T-helper 17 cell (primary cell): ENCODE results near the gene RBM47. TPM values are rescaled to one million over a fixed set of nuclear protein-coding genes. Genes with fewer than 3 reads are reported as not detected.
"Not testable (repeated sequence)": the region's sequence is repeated elsewhere in the genome, so short reads cannot be mapped to it uniquely, and the experiment has no call there.

Experiments used
- ATAC-seq: fragments of 150-1000 bp; cut with Tn5 transposase; 2 replicates; pipeline ENCODE4 v1.10.0; 2021; ENCODE audit warnings: mild to moderate bottlenecking, moderate library complexity
- DNase-seq, 3 donors: peaks; one replicate each; pipeline versions ENCODE4 v3.0.0 to v3.0.0-alpha.2; 2020 to 2021
- H3K9me3 ChIP-seq: one replicate; pipeline ENCODE4 v1.7.0; 2013; ENCODE audit warnings: low read length, mild to moderate bottlenecking; ENCODE audit not compliant: control insufficient read depth, poor library complexity, severe bottlenecking
- H3K27ac Mint-ChIP-seq: one replicate; pipeline ENCODE4 v1.8.0; 2022; ENCODE audit warnings: mild to moderate bottlenecking, moderate library complexity, mixed read lengths
- H3K27me3 Mint-ChIP-seq: one replicate; pipeline ENCODE4 v1.8.0; 2022; ENCODE audit warnings: mixed read lengths
- H3K36me3 Mint-ChIP-seq: one replicate; pipeline ENCODE4 v1.8.0; 2022; ENCODE audit warnings: low read depth, mixed read lengths
- H3K4me1 Mint-ChIP-seq: one replicate; pipeline ENCODE4 v1.8.0; 2022; ENCODE audit warnings: mild to moderate bottlenecking, mixed read lengths
- H3K4me3 Mint-ChIP-seq: one replicate; pipeline ENCODE4 v1.8.0; 2022; ENCODE audit warnings: mild to moderate bottlenecking, moderate library complexity, mixed read lengths
- total RNA-seq, 4 donors: library from RNA in 2 of 4; stranded (reverse) in 2 of 4; gene quantifications; one replicate each; pipeline ENCODE4 v1.2.3 and lab custom pipeline; 2022 to 2026

RBM47 gene
- total RNA-seq, 2 donors from 2014 or later: 0.91 to 3.4 TPM

DNA sequence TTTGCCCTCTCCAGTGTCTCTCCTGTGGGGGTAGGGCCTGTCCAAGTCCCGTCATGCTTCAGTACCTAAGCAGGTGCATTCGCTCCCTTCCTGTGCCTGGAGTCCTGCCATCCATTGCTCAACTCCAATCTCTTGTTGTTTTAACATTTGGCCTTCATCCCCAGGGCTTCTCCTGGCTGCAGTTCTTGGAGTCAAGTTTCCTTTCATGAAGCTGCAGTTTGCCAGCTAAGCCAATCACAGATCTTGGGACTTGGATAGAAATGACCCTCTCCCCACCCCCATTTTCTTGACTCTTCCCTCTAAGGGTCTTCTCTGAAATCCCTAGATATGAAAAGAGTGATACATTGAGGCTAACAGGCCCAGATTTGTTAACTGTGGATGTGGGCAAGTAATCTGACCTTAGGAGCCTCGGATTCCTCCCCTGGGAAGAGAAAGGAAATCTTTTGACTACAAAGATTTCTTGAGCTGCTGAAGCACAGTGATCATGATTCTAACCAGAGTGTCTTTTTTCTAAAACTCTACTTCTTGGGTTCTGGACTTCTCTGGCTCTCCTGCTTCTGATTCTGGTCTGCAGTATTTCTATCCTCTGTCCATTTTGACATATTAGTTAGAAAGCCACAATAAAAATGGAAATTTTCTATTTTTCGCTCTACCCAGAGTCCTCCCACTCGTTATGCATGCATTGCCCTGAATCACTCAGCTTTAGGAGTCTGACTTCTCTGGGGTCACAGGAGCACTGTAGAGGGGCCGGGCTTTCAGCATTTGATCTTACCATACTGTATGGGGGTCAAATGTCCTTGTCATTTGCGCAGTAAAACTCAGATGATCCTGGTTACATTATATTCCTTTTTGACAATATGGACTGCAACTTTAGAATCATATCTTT lies 233.5 kb downstream of the RBM47 start:
- H3K9me3 ChIP-seq: no peaks in the 10 kb centered on the region
- H3K27ac Mint-ChIP-seq: no peak overlapping the region
- ATAC-seq (no peak), DNase-seq (no peak)
- H3K36me3 Mint-ChIP-seq: peaks cover 5% of the 10 kb centered on the region
- no peak overlapping the region for H3K4me3 Mint-ChIP-seq
- peaks cover 5% of the 10 kb centered on the region for H3K27me3 Mint-ChIP-seq
- H3K4me1 Mint-ChIP-seq: peaks cover 7% of the 10 kb centered on the region

GRCh38 chr4:40395166-40395900 lies 234.3 kb downstream of the RBM47 start:
- ATAC-seq (no peak), DNase-seq (no peak)
- peaks cover 5% of the 10 kb centered on the region for H3K36me3 Mint-ChIP-seq
- no peaks in the 10 kb centered on the region for H3K9me3 ChIP-seq
- H3K4me1 Mint-ChIP-seq: peaks cover 7% of the 10 kb centered on the region
- no peak overlapping the region for H3K27ac Mint-ChIP-seq
- no peak overlapping the region for H3K4me3 Mint-ChIP-seq
- peaks cover 5% of the 10 kb centered on the region for H3K27me3 Mint-ChIP-seq

- no peaks in the 10 kb centered on the region for H3K36me3 Mint-ChIP-seq
- no peak for ATAC-seq
- H3K27ac Mint-ChIP-seq: no peak overlapping the region
- no peak for DNase-seq
- H3K4me3 Mint-ChIP-seq: no peak overlapping the region
- no peaks in the 10 kb centered on the region for H3K27me3 Mint-ChIP-seq
- no peaks in the 10 kb centered on the region for H3K9me3 ChIP-seq
- peaks cover 4% of the 10 kb centered on the region for H3K4me1 Mint-ChIP-seq
Observed at GRCh38 chr4:40394236-40394635, 235.4 kb downstream of the RBM47 start.

- not testable (repeated sequence) for H3K27me3 Mint-ChIP-seq, H3K27ac Mint-ChIP-seq, DNase-seq, ATAC-seq, H3K36me3 Mint-ChIP-seq, H3K4me1 Mint-ChIP-seq, H3K4me3 Mint-ChIP-seq, H3K9me3 ChIP-seq
Observed at GRCh38 chr4:40392241-40392640, 237.4 kb downstream of the RBM47 start.

- Mint-ChIP-seq H3K27ac (no peak overlapping the region), H3K4me1 (peaks cover 4% of the 10 kb centered on the region), H3K27me3 (no peaks in the 10 kb centered on the region), H3K4me3 (no peak overlapping the region), H3K36me3 (no peaks in the 10 kb centered on the region)
- ATAC-seq (no peak), DNase-seq (no peak)
- no peaks in the 10 kb centered on the region for H3K9me3 ChIP-seq
Observed at GRCh38 chr4:40389986-40390385, 239.7 kb downstream of the RBM47 start.

GRCh38 chr4:40388239-40388638 lies 241.4 kb downstream of the RBM47 start:
- Mint-ChIP-seq H3K4me3 (no peak overlapping the region), H3K27me3 (no peaks in the 10 kb centered on the region), H3K27ac (no peak overlapping the region), H3K36me3 (no peaks in the 10 kb centered on the region), H3K4me1 (peaks cover 5% of the 10 kb centered on the region)
- no peak for ATAC-seq
- no peaks in the 10 kb centered on the region for H3K9me3 ChIP-seq
- no peak for DNase-seq

GRCh38 chr4:40380647-40381046 lies 249.0 kb downstream of the RBM47 start:
- DNase-seq: no peak
- no peak overlapping the region for H3K4me3 Mint-ChIP-seq
- no peak for ATAC-seq
- H3K27me3 Mint-ChIP-seq: no peaks in the 10 kb centered on the region
- H3K9me3 ChIP-seq: no peaks in the 10 kb centered on the region
- no peak overlapping the region for H3K27ac Mint-ChIP-seq
- H3K36me3 Mint-ChIP-seq: peaks cover 2% of the 10 kb centered on the region
- peaks cover 4% of the 10 kb centered on the region for H3K4me1 Mint-ChIP-seq

- ATAC-seq (no peak), DNase-seq (no peak)
- H3K36me3 Mint-ChIP-seq: peaks cover 2% of the 10 kb centered on the region
Observed at GRCh38 chr4:40379248-40379647, 250.4 kb downstream of the RBM47 start.

DNA sequence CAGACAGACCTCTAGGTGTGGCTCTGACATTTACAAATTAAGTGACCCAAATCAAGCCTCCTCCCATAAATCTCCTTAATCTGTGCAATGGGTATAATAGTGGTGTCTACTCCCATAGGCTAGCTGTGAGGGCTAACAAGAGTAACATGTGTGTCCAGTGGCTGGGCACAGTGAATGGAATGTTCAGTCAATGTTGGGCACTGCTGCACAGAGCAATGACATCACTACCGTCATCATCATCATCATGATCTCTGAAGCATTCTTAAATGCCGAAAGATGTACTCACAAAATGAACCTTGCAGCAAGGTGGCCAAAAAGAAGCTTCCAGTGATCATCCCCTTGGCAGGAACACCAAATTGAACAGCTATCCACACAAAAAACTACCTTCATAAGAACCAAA lies 251.0 kb downstream of the RBM47 start:
- Mint-ChIP-seq H3K4me3 (no peak overlapping the region), H3K4me1 (peaks cover 4% of the 10 kb centered on the region), H3K27ac (no peak overlapping the region), H3K36me3 (peaks cover 2% of the 10 kb centered on the region), H3K27me3 (no peaks in the 10 kb centered on the region)
- no peaks in the 10 kb centered on the region for H3K9me3 ChIP-seq
- no peak for DNase-seq
- no peak for ATAC-seq

More at GRCh38 chr4:40379248-40379647, 250.4 kb downstream of the RBM47 start:
- Mint-ChIP-seq H3K27ac (no peak overlapping the region), H3K27me3 (no peaks in the 10 kb centered on the region), H3K4me1 (peaks cover 4% of the 10 kb centered on the region), H3K4me3 (no peak overlapping the region)
- no peaks in the 10 kb centered on the region for H3K9me3 ChIP-seq

DNA sequence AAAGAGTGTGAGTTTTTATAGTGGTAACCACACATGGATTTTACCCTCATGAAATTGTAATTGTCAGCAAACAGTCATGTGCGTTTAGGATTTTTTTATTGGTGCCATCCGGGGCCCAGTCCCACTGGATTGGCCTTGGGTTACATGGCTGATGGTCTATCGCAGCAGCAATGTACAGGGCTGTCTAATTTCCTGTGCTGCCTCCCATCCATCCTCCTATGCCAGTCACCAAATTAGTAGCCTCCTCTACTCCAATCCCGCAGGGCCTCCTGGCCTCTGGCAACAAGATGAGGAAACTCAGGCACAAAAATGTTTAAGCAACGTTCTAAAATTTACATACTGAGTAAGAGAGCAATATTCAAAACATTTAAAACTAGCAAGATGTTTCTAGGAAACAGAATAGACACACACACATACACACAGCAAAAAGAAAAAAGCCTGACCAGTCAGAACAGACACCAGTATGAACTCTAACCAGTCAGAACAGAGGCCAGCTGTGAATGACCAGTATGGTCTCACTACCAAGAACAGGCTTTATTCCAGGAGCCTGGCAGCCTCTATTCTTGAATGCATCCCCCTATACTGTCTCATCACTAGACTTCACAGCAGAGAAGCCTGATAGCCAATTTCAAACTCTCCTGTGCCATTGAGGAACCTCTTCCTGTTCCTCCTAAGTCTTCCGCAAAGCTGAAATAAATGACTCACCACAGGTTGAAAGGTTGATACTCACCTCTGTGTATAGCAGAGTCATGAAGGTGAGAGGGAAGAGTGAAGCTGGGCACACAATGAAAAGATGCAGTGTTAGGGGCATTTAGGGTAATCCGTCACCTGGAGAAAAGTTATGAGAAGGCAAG lies 251.9 kb downstream of the RBM47 start:
- no peak overlapping the region for H3K4me3 Mint-ChIP-seq
- DNase-seq (no peak), ATAC-seq (no peak)
- H3K27ac Mint-ChIP-seq: no peak overlapping the region
- H3K36me3 Mint-ChIP-seq: peaks cover 2% of the 10 kb centered on the region
- no peaks in the 10 kb centered on the region for H3K9me3 ChIP-seq
- H3K4me1 Mint-ChIP-seq: no peaks in the 10 kb centered on the region
- H3K27me3 Mint-ChIP-seq: no peaks in the 10 kb centered on the region

- no peaks in the 10 kb centered on the region for H3K9me3 ChIP-seq
- DNase-seq (no peak), ATAC-seq (no peak)
- no peaks in the 10 kb centered on the region for H3K27me3 Mint-ChIP-seq
- H3K36me3 Mint-ChIP-seq: peaks cover 2% of the 10 kb centered on the region
- no peaks in the 10 kb centered on the region for H3K4me1 Mint-ChIP-seq
- no peak overlapping the region for H3K27ac Mint-ChIP-seq
- no peak overlapping the region for H3K4me3 Mint-ChIP-seq
Observed at GRCh38 chr4:40375620-40376019, 254.0 kb downstream of the RBM47 start.

DNA sequence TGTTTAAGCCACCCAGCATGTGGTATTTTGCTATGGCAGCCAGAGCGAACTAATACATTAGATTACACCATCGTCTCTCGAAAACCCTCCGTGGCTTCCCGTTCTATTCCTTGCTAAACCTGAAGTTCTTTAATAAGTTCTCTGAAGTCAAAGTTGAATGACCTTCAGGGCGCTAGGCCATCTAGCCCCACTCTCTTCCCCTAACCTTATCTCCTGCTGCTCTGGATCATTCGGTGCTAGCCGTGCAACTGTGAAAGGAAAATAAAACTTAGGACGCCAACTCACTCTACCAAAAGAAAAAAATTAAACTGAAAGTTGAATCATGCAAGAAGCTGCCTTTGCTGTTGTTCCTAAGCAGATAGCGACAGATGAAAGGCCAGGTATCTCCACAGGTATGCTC lies 254.6 kb downstream of the RBM47 start:
- no peak for ATAC-seq
- Mint-ChIP-seq H3K4me3 (no peak overlapping the region), H3K27me3 (no peaks in the 10 kb centered on the region), H3K36me3 (peaks cover 2% of the 10 kb centered on the region), H3K4me1 (peaks cover 1% of the 10 kb centered on the region), H3K27ac (no peak overlapping the region)
- H3K9me3 ChIP-seq: no peaks in the 10 kb centered on the region
- no peak for DNase-seq

DNA sequence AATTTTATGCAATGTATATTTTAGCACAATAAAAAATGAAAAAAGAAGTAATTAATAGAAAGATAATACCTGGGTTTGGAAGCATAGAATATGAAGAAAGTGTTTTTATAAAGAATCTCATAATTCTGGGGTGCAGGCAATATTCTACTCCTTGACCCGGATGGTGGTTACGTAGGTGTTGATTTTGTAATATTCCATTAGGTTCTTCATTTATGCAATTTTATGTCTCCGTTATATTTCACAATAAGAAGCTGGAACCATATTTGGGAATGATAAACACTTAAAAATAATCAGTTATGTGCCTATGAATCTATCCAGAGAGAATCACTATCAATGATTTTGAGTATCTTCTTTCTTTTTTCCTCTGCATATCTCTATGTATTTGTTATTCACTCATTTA lies 256.0 kb downstream of the RBM47 start:
- Mint-ChIP-seq H3K36me3 (no peaks in the 10 kb centered on the region), H3K27ac (no peak overlapping the region), H3K27me3 (no peaks in the 10 kb centered on the region), H3K4me3 (no peak overlapping the region), H3K4me1 (peaks cover 2% of the 10 kb centered on the region)
- ATAC-seq (no peak), DNase-seq (no peak)
- no peaks in the 10 kb centered on the region for H3K9me3 ChIP-seq
